MM.1S (cell line): Measurements from ENCODE around the gene PIGC.

ENCODE experiments used
- EZH2 ChIP-seq: fragments of 300-600 bp; sonication (generic); optimal IDR thresholded peaks from 2 replicates; pipeline ENCODE3; 2017; ENCODE audit warnings: low read depth, mild to moderate bottlenecking, antibody characterized with exemption, low read length, mixed read lengths
- EZH2phosphoT487 ChIP-seq: fragments of 300-600 bp; sonication (generic); IDR thresholded peaks from 2 replicates; pipeline ENCODE4 v1.6.1; 2018; ENCODE audit warnings: antibody characterized with exemption, low read length
- TF ChIP-seq, protein P1 (sequence below): fragments of 300-600 bp; sonication (generic); IDR thresholded peaks from 2 replicates; pipeline ENCODE4 v1.5.1; 2016; ENCODE audit warnings: antibody characterized with exemption, low read length, mixed read lengths

DNA sequence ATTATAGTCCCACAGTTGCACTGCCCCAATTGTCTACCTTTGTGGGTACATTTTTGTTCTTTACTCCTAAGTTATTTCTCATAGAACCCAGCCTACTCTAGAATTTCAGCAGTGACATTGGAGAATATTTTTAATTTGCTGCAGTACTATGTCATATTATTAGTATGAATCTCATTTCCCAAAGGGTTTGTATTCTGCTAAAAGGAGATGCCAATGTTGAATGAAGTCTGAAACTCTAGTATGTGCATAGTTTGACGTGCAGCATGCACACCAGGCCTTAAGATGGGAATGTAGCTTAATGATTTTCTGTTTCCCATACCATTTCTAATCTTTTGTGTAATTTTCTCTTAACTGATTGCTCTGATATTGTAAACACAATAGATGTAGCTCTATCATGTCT lies 33.8 kb downstream of the PIGC start:
- TF ChIP-seq, protein P1, sequence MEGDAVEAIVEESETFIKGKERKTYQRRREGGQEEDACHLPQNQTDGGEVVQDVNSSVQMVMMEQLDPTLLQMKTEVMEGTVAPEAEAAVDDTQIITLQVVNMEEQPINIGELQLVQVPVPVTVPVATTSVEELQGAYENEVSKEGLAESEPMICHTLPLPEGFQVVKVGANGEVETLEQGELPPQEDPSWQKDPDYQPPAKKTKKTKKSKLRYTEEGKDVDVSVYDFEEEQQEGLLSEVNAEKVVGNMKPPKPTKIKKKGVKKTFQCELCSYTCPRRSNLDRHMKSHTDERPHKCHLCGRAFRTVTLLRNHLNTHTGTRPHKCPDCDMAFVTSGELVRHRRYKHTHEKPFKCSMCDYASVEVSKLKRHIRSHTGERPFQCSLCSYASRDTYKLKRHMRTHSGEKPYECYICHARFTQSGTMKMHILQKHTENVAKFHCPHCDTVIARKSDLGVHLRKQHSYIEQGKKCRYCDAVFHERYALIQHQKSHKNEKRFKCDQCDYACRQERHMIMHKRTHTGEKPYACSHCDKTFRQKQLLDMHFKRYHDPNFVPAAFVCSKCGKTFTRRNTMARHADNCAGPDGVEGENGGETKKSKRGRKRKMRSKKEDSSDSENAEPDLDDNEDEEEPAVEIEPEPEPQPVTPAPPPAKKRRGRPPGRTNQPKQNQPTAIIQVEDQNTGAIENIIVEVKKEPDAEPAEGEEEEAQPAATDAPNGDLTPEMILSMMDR: no peak
- TF ChIP-seq EZH2: no peak
- TF ChIP-seq EZH2phosphoT487: no peak
